Fibroblast of peridontal ligament (primary cell): ENCODE measurements around the gene ATG10.
A peak's percentile ranks its signal among the peaks of the same experiment; 100 is the strongest.
"Not testable (repeated sequence)": the region's sequence is repeated elsewhere in the genome, so short reads cannot be mapped to it uniquely, and the experiment has no call there.

Source experiments
- DNase-seq: peaks from one replicate; pipeline ENCODE4 v3.0.0-alpha.2; 2010; ENCODE audit errors: extremely low read depth

Gene ATG10

DNA sequence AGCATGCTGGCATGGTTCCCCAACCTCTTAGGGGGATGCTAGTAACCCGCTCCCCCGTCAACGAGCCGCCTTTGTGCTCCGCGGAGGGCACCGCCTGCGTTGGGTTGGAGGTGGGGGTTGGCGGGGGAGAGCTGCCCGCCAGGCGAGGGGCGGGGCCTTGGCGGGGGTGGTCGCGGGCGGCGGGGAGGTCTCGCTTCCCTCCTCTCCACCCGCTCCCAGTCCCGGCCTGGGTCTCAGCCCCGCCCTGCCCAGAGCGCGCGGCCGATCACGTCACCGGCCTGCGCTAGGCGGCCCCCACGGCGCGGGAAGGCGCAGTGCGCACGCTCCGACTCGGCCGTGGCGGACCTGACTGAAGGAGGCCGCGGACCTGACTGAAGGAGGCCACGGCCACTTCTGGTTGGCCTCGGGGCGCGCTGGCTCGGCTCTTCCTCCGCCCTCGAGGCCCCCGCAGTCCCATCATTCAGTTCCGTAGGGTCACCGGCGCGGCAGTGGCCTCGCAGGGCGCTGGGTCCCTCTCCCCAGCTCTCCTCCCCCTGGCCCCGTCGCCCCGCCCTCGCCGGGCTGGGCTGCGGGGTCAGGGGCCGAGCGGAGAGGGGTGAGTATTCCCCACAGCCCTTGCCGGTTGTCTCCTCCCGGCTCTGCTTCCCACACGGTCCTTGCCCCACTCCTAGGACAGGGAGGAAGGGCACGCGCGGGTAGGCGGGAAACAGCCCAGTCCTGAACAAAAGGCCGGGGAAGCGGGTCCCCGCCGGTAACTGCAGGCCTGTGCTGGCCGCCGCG is at the start of gene ATG10:
ATG10 (plus strand) TSS at position 312 of the 780 bp plus-strand sequence. CDS start 15,548 bp downstream, outside the sequence.
- peak; percentile 88 for DNase-seq

- DNase-seq: no peak
Measured at GRCh38 chr5:81922854-81923279, 49.0 kb upstream of the ATG10 start.

GRCh38 chr5:81924442-81924841 is 47.4 kb upstream of the ATG10 start:
- no peak for DNase-seq

DNA sequence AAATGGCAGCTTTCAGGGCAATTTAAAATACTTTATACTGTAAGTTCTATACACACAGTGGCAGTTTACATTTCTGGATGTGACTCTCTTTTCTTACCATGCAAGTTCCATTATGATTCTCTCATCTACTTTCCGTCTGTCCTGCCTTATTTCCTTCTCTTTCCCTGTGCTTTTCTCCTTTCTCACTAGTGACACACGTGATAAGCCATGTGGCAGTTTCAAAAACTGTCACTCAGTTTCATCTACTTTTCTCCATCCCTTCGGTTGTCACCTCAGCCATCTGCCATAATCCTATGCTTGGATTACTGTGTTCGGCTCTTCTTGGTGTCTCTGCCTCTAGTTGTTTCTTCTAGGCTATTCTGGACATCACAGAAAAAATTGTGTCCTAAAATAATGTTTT is 46.8 kb upstream of the ATG10 start:
- DNase-seq: no peak

GRCh38 chr5:81925981-81926380 is 45.8 kb upstream of the ATG10 start:
- DNase-seq: no peak

- DNase-seq: no peak
Measured at GRCh38 chr5:81936066-81936465, 35.8 kb upstream of the ATG10 start.

DNA sequence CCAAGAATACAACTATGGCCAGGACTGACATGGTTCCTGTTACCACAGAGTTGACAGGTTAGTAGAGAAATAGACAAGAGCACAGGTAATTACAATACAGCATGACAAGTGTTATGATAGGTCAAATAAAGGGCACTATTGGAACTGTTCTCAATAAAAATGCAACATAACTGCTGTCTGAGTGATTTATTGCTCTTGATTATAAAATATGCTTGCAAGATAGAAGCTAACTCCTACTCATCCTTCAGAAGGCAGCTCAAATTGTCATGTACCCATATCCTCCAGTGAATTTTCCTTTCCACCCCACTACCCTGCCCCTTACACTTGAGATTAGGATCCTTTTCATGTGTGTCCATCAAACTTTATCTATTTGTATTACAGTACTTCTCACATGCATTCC is 35.1 kb upstream of the ATG10 start:
- DNase-seq: no peak

DNA sequence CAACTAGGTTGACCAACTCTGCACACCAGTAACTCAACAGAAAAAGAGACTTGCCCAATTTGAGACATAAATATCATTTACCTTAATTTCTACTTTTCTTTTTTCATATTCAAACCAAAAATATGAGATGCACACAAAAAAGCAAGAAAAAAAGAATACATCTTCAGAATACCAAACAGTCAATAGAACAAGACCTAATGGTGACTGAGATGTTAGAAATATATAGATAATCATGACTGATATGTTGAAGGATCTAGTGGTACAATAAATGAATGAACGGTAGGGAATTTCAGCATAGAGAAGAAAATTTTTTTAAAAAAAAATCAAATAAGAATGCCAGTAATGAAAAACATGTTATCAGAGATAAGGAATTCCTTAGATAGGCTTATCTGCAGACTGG is 29.1 kb upstream of the ATG10 start:
- DNase-seq: no peak

DNA sequence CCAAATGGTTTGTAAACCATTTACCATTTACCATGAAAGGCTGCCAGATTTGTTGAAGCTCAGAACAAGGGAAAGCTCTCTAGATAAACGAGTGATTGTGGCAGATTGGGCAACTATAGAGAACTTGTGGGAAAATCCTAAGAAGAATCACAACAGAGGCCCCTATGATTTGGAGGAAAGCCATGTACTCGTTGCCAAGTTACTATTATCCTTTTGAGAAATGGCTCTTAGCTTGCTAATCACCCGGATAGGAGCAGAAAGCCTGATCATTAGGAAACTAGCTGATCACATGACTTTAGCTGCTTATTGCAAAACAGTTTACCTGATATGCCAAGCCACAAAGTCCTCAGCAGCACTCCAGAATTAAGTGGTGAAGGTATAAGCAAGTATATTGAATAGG is 23.5 kb upstream of the ATG10 start:
- peak; percentile 75 for DNase-seq

GRCh38 chr5:81949462-81949861 is 22.4 kb upstream of the ATG10 start:
- DNase-seq: peak; percentile 32

DNA sequence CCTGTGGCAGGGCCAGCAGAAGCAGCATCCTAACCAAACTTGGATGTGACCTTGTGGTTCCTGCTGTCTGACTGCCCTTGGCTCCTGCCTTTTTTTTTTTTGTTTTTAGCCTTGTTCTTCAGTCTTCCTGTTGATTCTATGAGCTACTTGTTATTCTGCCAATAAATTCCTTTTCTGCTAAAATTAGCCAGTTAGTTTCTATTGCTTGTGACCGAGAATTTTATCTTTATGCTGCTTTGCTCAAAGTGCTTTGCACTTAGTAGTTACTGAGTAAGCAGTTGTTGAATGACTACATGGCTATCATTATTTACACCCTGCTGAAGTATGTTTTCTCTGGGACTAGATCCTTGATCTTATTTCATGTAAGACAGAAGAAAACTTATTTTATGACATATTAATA is 20.8 kb upstream of the ATG10 start:
- no peak for DNase-seq

GRCh38 chr5:81954796-81955195 is 17.0 kb upstream of the ATG10 start:
- not testable (repeated sequence) for DNase-seq

DNA sequence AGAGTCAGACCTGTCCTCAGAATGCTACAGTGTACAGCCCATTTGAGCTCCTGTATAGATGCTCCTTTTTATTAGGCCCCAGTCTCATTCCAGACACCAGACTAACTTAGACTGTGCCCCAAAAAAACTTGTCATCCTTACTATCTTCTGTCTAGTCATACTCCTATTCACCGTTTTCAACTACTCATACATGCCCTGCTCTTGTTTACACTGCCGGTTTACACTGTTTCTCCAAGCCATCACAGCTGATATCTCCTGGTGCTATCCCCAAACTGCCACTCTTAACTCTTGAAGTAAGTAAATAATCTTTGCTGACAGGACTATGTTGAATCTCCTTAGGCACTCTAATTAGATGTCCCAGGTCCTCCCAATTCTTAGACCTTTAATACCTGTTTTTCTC is 13.7 kb upstream of the ATG10 start:
- not testable (repeated sequence) for DNase-seq

- DNase-seq: no peak
Measured at GRCh38 chr5:81961651-81962440, 10.0 kb upstream of the ATG10 start.

GRCh38 chr5:81963544-81963943 is 8.3 kb upstream of the ATG10 start:
- no peak for DNase-seq

- no peak for DNase-seq
Measured at GRCh38 chr5:81965524-81965923, 6.3 kb upstream of the ATG10 start.

- DNase-seq: no peak
Measured at GRCh38 chr5:81969226-81969625, 2.6 kb upstream of the ATG10 start.

- no peak for DNase-seq
Measured at GRCh38 chr5:81969912-81970311, 1.9 kb upstream of the ATG10 start.

- DNase-seq: no peak
Measured at GRCh38 chr5:81971111-81971711, 612 bp upstream of the ATG10 start.

DNA sequence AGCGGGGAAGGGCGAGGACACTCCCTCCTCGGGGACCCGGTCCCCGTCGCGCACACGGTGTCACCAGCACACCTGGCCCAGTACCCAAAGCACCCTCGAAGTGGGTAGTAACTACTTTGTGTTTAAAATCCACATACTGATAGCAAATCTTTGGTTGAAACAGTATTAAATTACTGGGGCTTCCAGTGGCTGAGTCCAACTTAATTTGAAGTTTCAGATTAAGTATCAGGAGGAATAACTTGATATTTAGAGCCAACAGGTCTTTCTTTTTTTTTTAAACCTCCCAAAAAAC is 615 bp downstream of the ATG10 start:
- no peak for DNase-seq

DNA sequence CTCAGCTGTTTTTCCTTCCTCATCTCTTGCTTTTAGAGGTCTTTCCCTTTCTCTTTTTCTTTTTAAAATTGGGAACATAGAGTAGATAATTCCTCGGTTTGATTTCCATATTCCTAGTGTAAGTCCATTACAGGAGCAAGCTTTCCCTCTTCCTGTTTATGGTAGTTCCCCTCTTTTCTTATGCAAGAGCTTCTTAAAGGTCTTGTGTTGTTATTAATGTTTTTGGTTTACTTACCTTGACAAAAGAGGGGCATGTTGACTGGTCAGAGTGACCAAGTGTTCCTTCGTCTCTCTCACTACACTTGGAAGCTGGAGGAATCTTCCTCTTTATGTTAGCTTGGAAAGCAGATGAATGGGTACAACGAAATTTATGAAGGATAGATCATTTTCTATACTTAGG is 8.3 kb downstream of the ATG10 start:
- DNase-seq: no peak

GRCh38 chr5:81980598-81981260 is 8.9 kb downstream of the ATG10 start:
- no peak for DNase-seq
